ENCODE data around the gene CD81. TPM values are rescaled to one million over a fixed set of nuclear protein-coding genes. Genes with fewer than 3 reads are reported as not detected.
A peak's percentile ranks its signal among the peaks of the same experiment; 100 is the strongest.

The CD81 gene
- total RNA-seq, 1 experiment from 2014 or later, result 165 TPM

DNA sequence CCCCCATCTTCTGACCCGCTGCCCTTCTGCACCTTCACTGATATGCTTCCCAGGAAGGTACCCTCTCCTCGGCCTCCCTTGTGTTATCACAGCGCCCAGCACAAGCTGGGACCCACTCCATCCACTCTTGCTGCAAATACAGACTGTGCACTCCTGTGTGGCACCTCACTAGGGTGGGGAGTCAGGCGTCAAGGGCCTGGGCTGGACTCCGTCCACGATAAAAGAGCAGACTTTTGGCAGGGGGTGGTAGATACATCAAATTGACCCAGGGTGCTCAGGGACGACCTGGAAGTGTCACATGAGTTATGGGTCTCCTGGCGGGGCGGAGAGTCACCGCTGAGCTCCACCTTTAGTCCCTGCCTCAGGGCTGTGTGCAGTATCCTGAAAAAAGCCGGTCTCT is 66.3 kb downstream of the CD81 start:
- DNase-seq, result no peak
- H3K4me3 ChIP-seq (ENCODE audit: insufficient read depth, low read depth, low read length), result no peak overlapping the region
- peaks cover 45% of the 10 kb centered on the region for H3K27me3 ChIP-seq (ENCODE audit: control insufficient read depth, insufficient read depth, low read length)

DNA sequence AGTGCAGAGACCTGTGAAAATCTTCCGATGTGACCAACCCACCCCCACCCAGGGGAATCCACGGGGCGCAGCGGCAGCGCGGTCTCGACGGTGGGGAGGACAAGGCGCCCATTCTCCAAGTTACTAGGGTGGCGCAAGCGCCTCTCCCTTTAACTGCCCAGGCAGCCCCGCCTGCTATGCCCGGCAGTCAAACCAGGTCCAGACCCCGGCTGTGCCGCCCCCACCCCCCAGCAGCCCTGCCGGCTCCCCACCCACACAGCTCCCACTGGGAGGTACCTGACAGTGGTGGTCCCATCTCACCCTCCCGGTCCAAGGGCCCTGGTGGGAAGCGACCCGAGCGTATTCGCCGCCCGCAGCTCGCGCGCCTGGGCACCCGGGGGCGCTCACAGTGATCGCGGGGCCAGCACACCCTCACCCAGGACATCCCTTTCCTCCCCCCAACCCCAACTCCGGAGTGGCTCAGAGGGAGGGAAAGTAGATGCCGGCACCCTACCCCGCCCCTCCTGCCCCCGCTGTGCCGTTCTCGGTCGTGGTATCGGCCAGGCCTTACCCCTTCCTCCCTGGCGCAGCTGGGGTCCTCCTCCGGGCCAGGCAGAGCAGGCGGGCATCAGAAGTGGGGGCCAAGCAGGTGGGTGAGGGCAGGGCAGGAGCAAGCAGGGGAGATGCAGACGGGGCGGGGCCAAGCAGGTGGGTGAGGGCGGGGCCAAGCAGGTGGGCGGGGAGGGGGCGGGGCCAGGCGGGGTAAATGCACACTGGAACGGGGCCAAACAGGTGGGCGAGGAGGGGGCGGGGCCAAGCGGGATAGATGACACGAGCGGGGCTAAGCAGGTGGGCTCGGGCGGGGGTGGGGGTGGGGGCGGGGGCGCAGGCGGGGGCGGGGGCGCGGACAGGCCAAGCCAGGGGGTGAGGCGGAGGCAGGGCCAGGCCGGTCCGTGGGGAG is 67.0 kb downstream of the CD81 start, which contains the start of gene TRPM5:
TSS of gene TRPM5 (minus strand) at position 634 of the 940 bp plus-strand sequence. CDS start 21,478 bp downstream, outside the sequence.
- Histone ChIP-seq H3K36me3 (replicated peaks; ENCODE audit: control insufficient read depth, insufficient read depth, low read length) (no peaks in the 10 kb centered on the region), H3K27me3 (ENCODE audit: control insufficient read depth, insufficient read depth, low read length) (peaks cover 45% of the 10 kb centered on the region), H3K4me3 (ENCODE audit: insufficient read depth, low read depth, low read length) (peak within 1 kb of the TSS; percentile 39)
- peak; percentile 99 for DNase-seq

More for the DNA sequence above, 66.3 kb downstream of the CD81 start:
- H3K36me3 ChIP-seq (replicated peaks; ENCODE audit: control insufficient read depth, insufficient read depth, low read length), result no peaks in the 10 kb centered on the region

DNA sequence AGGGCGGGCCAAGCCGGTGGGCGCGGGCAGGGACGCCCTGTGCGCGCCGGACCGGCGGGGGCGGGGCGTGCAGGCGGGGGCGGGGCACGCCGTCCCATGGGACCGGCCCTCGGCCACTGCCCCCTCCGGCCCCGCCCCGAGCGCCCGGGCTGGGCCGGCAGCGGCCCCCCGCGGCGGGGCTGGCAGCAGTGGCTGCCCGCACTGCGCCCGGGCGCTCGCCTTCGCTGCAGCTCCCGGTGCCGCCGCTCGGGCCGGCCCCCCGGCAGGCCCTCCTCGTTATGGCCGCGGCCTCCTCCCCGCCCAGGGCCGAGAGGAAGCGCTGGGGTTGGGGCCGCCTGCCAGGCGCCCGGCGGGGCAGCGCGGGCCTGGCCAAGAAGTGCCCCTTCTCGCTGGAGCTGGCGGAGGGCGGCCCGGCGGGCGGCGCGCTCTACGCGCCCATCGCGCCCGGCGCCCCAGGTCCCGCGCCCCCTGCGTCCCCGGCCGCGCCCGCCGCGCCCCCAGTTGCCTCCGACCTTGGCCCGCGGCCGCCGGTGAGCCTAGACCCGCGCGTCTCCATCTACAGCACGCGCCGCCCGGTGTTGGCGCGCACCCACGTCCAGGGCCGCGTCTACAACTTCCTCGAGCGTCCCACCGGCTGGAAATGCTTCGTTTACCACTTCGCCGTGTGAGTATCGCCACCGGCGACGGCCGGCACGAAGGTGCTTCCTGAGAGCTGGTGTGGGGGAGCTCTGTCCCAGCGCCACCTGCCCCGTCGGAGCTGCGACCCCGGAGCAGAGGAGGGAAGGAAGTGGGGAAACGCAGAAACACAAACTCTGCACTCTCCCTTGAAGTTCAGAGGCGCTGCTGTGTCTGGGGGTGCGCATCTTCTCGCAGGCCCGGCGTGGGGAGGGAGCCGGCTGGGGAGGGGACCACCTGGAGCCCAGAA is 68.0 kb downstream of the CD81 start, which contains the start of gene KCNQ1:
TSS of gene KCNQ1 (plus strand) at position 188 of the 925 bp plus-strand sequence. CDS start at position 279, 91 bp downstream.
- Histone ChIP-seq H3K36me3 (replicated peaks; ENCODE audit: control insufficient read depth, insufficient read depth, low read length) (no peaks in the 10 kb centered on the region), H3K4me3 (ENCODE audit: insufficient read depth, low read depth, low read length) (peak within 1 kb of the TSS; percentile 39), H3K27me3 (ENCODE audit: control insufficient read depth, insufficient read depth, low read length) (peaks cover 45% of the 10 kb centered on the region)
- DNase-seq, result peak; percentile 100

DNA sequence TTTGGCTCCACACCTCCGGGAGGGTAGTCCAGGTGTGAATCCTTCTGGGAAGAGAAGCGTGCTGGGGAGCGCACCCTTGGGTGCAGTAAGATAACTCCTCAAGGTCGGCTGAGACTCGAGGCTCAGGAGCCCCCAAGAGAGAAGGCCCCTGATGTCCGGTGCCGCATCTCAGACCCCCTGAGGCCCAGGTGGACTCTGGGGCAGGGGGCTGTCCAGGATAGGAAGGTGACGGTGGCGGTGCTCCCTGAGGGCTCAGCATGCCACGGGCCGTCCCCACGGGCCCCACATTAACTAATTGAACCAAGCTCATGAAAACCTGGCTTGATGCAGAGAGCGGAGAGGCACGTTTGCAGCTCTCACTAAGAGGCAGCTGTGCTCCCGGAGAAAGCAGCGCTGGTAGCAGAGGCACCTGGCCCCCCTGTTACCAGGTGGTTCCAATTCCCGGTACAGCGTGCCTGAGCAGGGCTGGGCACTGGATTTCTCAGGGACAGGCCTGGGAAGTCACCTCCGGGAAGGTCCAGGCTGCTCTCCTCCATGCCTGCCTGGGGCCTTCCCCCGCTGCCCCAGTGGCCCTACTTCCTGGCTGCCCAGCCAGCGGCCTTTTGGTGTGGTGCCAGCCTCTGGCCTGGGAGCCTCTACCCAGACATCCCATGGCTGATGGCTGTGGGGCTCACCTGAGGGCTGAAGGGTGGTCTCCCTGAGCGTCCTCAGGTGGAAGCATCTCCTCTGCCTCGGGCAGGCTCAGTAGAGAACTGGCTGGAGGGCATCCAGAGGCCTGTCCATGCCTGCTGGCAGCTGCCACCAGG is 68.8 kb downstream of the CD81 start:
- Histone ChIP-seq H3K36me3 (replicated peaks; ENCODE audit: control insufficient read depth, insufficient read depth, low read length) (no peaks in the 10 kb centered on the region), H3K27me3 (ENCODE audit: control insufficient read depth, insufficient read depth, low read length) (peaks cover 45% of the 10 kb centered on the region), H3K4me3 (ENCODE audit: insufficient read depth, low read depth, low read length) (peak overlapping the region; percentile 39; the same call in 1 of the 2 replicates)
- peak; percentile 78 for DNase-seq

DNA sequence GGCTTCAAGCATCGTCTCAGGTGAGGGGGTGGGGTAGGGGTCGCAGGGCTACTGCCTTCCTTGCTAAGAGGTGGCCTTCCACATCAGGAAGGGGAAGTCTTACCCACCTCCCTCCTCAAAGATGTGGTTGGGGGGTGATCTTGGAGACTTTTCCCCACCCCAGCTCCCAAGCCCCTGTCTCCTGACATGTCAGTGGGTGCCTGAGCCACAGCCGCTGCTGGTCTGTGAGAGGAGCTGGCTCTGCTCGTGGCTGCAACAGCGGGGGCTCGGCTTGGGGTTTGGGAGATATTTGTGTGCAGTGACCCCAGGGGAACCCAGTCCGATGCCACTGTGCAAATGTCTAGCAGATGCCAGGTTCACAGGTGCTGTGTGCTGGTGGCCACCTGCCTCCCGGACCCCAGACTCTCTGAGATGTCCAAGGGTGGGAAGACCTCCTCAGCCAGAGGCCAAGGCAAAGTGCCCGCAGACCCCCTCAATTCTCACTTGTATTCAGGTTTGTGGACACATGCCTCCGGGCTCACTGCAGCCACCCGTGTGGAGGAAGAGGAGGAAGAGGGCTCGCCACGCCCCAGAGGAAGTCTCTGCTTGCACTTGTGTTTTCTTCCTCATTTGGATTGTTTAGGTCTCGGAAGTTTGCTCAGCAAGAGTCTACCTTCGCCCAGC is 69.6 kb downstream of the CD81 start:
- Histone ChIP-seq H3K27me3 (ENCODE audit: control insufficient read depth, insufficient read depth, low read length) (peaks cover 45% of the 10 kb centered on the region), H3K4me3 (ENCODE audit: insufficient read depth, low read depth, low read length) (no peak overlapping the region), H3K36me3 (replicated peaks; ENCODE audit: control insufficient read depth, insufficient read depth, low read length) (no peaks in the 10 kb centered on the region)
- DNase-seq, result no peak

Other genes with a start within 250 kb of the CD81 start
- gene IGF2, start 237.9 kb upstream of the CD81 start, total RNA-seq (2014; rRNA removed; shearing (Covaris generic)), result 0.78 and 1.2 TPM in 2 replicates
- not detected in 2 replicates for gene INS, start 216.1 kb upstream of the CD81 start, total RNA-seq (2014; rRNA removed; shearing (Covaris generic))
- gene TH, start 205.5 kb upstream of the CD81 start, total RNA-seq (2014; rRNA removed; shearing (Covaris generic)), result not detected in 2 replicates
- gene ASCL2, start 106.7 kb upstream of the CD81 start, total RNA-seq (2014; rRNA removed; shearing (Covaris generic)), result 0.44 and 0.55 TPM in 2 replicates
- gene C11orf21, start 75.4 kb upstream of the CD81 start, total RNA-seq (2014; rRNA removed; shearing (Covaris generic)), result not detected in 2 replicates
- gene TSPAN32, start 75.3 kb upstream of the CD81 start, total RNA-seq (2014; rRNA removed; shearing (Covaris generic)), result not detected in 2 replicates
- 60.5 and 62.5 TPM in 2 replicates for gene TSSC4, start 23.4 kb downstream of the CD81 start, total RNA-seq (2014; rRNA removed; shearing (Covaris generic))
- gene TRPM5, start 67.2 kb downstream of the CD81 start, total RNA-seq (2014; rRNA removed; shearing (Covaris generic)), result not detected in 2 replicates
- gene KCNQ1, start 67.7 kb downstream of the CD81 start, total RNA-seq (2014; rRNA removed; shearing (Covaris generic)), result 0.18 and 0.48 TPM in 2 replicates